Left lung (tissue), 10 donors: Measurements from ENCODE around the gene NCKAP5L. TPM values are rescaled to one million over a fixed set of nuclear protein-coding genes. Genes with fewer than 3 reads are reported as not detected.
A peak's percentile ranks its signal among the peaks of the same experiment; 100 is the strongest.

ENCODE experiments used
- ATAC-seq: fragments of 200-7000 bp; cut with Tn5 transposase; one replicate; pipeline ENCODE4 v1.9.1; 2020; ENCODE audit warnings: moderate library complexity
- DNase-seq, 4 donors: peaks; one replicate each; pipeline ENCODE4 v3.0.0-alpha.2; 2013 to 2020
- H3K27ac ChIP-seq, 2 donors: fragments of 200-600 bp; sonication (generic) in 1 of 2; one replicate each; pipeline versions ENCODE4 v1.5.0 to v1.8.0; 2020 to 2021
- H3K27me3 ChIP-seq, 2 donors: fragments of 200-600 bp; sonication (generic) in 1 of 2; one replicate each; pipeline versions ENCODE4 v1.5.0 to v1.8.0; 2020 to 2021
- H3K36me3 ChIP-seq, 2 donors: fragments of 200-600 bp; sonication (generic) in 1 of 2; one replicate each; pipeline versions ENCODE4 v1.5.0 to v1.8.0; 2020 to 2021
- H3K4me1 ChIP-seq, 2 donors: fragments of 200-600 bp; one replicate each; pipeline ENCODE4 v1.8.0; 2021
- H3K4me3 ChIP-seq, 2 donors: fragments of 200-600 bp; sonication (generic) in 1 of 2; one replicate each; pipeline versions ENCODE4 v1.5.0 to v1.8.0; 2020 to 2021; ENCODE audit warnings: mild to moderate bottlenecking in 1 of 2
- H3K9me3 ChIP-seq, 2 donors: fragments of 200-600 bp; sonication (generic) in 1 of 2; one replicate each; pipeline versions ENCODE4 v1.5.0 to v1.8.0; 2020 to 2021
- intact Hi-C, 2 donors: fragments of 100-400 bp; cut with DNase I; formaldehyde crosslinking; loops; one replicate each; pipeline versions ENCODE4 v1.11.2 to v1.14.2; 2022
- polyA plus RNA-seq, 6 donors: library from polyadenylated mRNA; unstranded; fragments of 120-200 nt; gene quantifications; one replicate each; pipeline ENCODE4 v1.2.1, GENCODE V29; 2013; ENCODE audit not compliant: insufficient read length in 6 of 6
- total RNA-seq, 2 donors: library from RNA; stranded (reverse); fragmentation: NEBNext Ultra II Directional; extraction: Animal tissue kit (Norgen Biotek cat#: 25700); gene quantifications; one replicate each; pipeline ENCODE4 v1.2.1, GENCODE V29; 2021
- TF ChIP-seq, protein P1 (sequence below), 2 donors: fragments of 200-600 bp; sonication (generic) in 1 of 2; IDR thresholded peaks; one replicate each; pipeline versions ENCODE4 v1.5.0 to v1.8.0; 2021; ENCODE audit warnings: antibody characterized with exemption in 2 of 2
- donor health status: DM: no; HTN: yes; CAD: no.
- donor health status: DM: no; HTN: no; CAD: no.

Gene NCKAP5L
- total and polyA plus RNA-seq, 8 donors: 16.4 to 29.9 (median 21.9) TPM

DNA sequence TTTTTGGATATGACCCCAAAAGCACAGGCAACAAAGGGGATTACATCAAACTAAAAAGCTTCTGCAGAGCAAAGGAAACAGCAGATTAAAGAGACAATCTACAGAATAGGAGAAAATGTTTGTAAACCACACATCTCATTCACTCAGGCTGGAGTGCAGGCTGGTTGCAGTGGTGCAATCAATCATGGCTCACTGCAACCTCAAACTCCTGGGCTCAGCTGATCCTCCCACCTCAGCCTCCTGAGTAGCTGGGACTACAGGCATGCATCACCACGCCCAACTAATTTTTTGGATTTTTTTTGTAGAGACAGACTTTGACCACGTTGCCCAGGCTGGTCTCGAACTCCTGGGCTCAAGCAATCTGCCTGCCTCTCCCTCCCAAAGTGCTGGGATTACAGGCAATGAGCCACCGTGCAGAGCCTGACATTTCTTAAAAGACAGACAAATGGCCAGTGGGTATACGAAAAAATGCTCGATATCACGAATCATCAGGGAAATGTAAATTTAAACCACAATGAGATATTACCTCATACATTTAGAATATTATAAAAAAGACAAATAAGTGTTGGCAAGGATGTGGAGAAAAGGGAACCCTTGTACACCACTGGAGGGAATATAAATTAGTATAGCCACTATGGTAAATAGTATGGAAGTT, 9.8 kb downstream of the NCKAP5L start:
- intact Hi-C loops: no loop called here
- Histone ChIP-seq H3K4me1 (peaks cover 4 to 51% of the 10 kb centered on the region in 2 donors), H3K9me3 (no peaks in the 10 kb centered on the region), H3K36me3 (peaks cover 0 to 11% of the 10 kb centered on the region in 2 donors), H3K27me3 (no peaks in the 10 kb centered on the region), H3K27ac (no peak overlapping the region), H3K4me3 (no peak overlapping the region)
- TF ChIP-seq, protein P1, sequence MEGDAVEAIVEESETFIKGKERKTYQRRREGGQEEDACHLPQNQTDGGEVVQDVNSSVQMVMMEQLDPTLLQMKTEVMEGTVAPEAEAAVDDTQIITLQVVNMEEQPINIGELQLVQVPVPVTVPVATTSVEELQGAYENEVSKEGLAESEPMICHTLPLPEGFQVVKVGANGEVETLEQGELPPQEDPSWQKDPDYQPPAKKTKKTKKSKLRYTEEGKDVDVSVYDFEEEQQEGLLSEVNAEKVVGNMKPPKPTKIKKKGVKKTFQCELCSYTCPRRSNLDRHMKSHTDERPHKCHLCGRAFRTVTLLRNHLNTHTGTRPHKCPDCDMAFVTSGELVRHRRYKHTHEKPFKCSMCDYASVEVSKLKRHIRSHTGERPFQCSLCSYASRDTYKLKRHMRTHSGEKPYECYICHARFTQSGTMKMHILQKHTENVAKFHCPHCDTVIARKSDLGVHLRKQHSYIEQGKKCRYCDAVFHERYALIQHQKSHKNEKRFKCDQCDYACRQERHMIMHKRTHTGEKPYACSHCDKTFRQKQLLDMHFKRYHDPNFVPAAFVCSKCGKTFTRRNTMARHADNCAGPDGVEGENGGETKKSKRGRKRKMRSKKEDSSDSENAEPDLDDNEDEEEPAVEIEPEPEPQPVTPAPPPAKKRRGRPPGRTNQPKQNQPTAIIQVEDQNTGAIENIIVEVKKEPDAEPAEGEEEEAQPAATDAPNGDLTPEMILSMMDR (IDR thresholded peaks at IDR 0.05): no peak
- DNase-seq (no peak), ATAC-seq (no peak)

DNA sequence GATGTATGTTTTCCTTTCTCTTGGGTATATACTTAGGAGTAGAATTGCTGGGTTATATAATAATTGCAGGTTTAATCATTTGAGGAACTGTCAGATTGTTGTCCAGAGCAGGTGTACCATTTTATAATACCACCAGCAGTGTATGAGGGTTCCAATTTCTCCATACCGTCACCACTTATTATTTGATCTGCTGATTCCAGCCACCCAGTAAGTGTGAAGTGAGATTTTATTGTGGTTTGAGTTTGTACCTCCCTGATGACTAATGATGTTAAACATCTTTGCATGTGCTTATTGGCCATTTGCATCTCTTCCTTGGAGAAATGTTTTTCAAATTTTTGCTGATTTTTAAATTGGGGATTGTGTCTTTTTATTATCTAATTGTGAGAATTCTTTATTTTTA, 15.1 kb downstream of the NCKAP5L start:
- H3K4me3 ChIP-seq: no peak overlapping the region
- DNase-seq (no peak), ATAC-seq (no peak)
- TF ChIP-seq, protein P1 (IDR thresholded peaks at IDR 0.05): no peak
- peaks cover 0 to 3% of the 10 kb centered on the region in 2 donors for H3K36me3 ChIP-seq
- intact Hi-C loops: no loop called here
- H3K27ac ChIP-seq: no peak overlapping the region
- H3K27me3 ChIP-seq: no peaks in the 10 kb centered on the region
- peaks cover 22 to 26% of the 10 kb centered on the region in 2 donors for H3K4me1 ChIP-seq
- no peaks in the 10 kb centered on the region for H3K9me3 ChIP-seq

DNA sequence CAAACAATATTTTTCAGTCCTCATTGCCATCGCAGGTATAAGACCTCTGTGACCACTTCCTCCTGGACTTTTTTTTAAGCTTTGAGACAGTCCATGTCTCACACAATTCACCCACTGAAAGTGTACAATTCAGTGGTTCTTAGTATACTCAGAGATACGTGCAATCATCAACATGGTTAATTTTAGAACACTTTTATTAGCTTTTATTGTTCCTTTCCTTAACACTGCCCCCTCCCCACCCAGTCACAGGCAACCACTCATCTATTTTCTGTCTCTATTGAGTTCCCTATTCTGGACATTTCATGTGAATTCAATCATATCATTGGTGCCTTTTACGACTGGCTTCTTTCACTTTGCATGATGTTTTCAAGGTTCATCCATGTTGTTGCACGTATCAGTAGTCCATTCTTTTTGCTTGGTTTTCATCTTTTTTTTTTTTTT, 16.2 kb downstream of the NCKAP5L start:
- Histone ChIP-seq H3K27ac (no peak overlapping the region), H3K27me3 (no peaks in the 10 kb centered on the region), H3K9me3 (no peaks in the 10 kb centered on the region), H3K4me1 (peaks cover 22 to 26% of the 10 kb centered on the region in 2 donors), H3K36me3 (peaks cover 0 to 3% of the 10 kb centered on the region in 2 donors), H3K4me3 (no peak overlapping the region)
- DNase-seq: no peak
- TF ChIP-seq, protein P1 (IDR thresholded peaks at IDR 0.05): no peak
- no peak for ATAC-seq
- intact Hi-C loops: no loop called here

DNA sequence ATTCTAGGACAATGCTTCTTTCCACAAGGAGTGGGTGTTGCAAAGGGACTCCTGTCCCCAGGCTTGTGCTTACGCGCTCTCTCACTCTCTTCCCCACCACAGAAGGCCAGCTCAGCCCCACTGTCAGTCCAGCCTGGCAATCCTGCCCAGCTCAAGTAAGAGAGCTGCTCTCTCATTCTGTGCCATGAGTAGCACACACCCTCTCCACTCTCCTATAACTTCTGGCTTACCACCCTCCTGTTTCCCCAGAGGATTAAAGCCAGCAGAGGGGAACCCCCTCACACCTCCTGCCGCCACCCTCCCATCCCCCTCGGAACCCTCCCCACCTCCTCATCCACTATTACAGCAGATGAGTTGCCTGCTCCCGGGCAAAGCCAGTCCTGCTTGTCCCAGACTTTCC, 17.1 kb downstream of the NCKAP5L start:
- DNase-seq: no peak
- H3K27ac ChIP-seq: no peak overlapping the region
- intact Hi-C loops: no loop called here
- peaks cover 22 to 26% of the 10 kb centered on the region in 2 donors for H3K4me1 ChIP-seq
- H3K9me3 ChIP-seq: no peaks in the 10 kb centered on the region
- H3K27me3 ChIP-seq: no peaks in the 10 kb centered on the region
- H3K36me3 ChIP-seq: peaks cover 0 to 3% of the 10 kb centered on the region in 2 donors
- TF ChIP-seq, protein P1 (IDR thresholded peaks at IDR 0.05): no peak
- no peak overlapping the region for H3K4me3 ChIP-seq
- ATAC-seq: no peak

DNA sequence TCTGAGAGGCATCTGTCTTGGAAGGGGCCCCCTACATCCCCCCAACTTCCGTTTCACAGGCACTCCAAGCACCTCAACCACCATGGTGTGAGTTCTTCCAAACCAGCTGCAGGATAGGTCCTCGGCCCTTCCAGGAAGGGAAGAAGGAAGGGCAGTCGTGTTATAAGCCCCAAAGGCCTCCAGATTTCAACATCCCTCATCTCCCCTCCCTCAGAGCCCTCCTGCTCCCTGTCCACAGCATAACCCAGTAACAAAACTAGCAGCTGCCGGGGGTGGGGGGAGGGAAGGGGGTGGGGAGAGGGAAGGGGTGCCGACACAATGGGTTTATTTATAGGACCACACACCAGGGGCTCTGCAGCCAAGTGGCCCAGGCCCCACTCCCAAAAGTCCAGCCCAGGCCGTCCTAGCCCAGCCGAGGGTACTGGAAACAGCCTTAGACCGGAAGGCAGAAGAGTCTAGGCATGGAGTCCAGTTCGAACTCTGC, 18.3 kb downstream of the NCKAP5L start:
- Histone ChIP-seq H3K36me3 (peaks cover 0 to 10% of the 10 kb centered on the region in 2 donors), H3K4me3 (no peak overlapping the region), H3K27ac (peak overlapping the region in 1 of 2 donors; percentile 68), H3K27me3 (no peaks in the 10 kb centered on the region), H3K4me1 (peaks cover 18 to 22% of the 10 kb centered on the region in 2 donors), H3K9me3 (no peaks in the 10 kb centered on the region)
- intact Hi-C loops: no loop called here
- ATAC-seq (no peak), DNase-seq (peak in 2 of 4 donors; percentile 32 to 60)
- TF ChIP-seq, protein P1 (IDR thresholded peaks at IDR 0.05): no peak
